GM12891 (cell line): Measurements from ENCODE around the gene FAM193A. TPM values are rescaled to one million over a fixed set of nuclear protein-coding genes. Genes with fewer than 3 reads are reported as not detected.

ENCODE experiments used
- DNase-seq: peaks from one replicate; pipeline ENCODE4 v3.0.0; 2011; ENCODE audit warnings: low spot score; ENCODE audit not compliant: insufficient read length
- FAIRE-seq: peaks from 2 replicates; lab custom pipeline; 2011; peaks lifted over from hg19 to GRCh38; lab: Jason Lieb, UNC
- PAX5 ChIP-seq: IDR thresholded peaks from 2 replicates; pipeline ENCODE4 v1.6.1; 2011; ENCODE audit warnings: low read length, moderate library complexity, mild to moderate bottlenecking; ENCODE audit not compliant: insufficient read depth, severe bottlenecking
- POLR2A ChIP-seq: IDR thresholded peaks from 2 replicates; pipeline ENCODE4 v1.6.1; 2011; ENCODE audit warnings: low read depth, low read length, control low read depth
- POLR2AphosphoS5 ChIP-seq: IDR thresholded peaks from 2 replicates; pipeline ENCODE4 v1.6.1; 2011; ENCODE audit warnings: low read depth, low read length, control low read depth
- POU2F2 ChIP-seq: IDR thresholded peaks from 2 replicates; pipeline ENCODE4 v1.6.1; 2011; ENCODE audit warnings: low read depth, mild to moderate bottlenecking, control low read depth, low read length, moderate library complexity
- SPI1 ChIP-seq: IDR thresholded peaks from 2 replicates; pipeline ENCODE4 v1.6.1; 2011; ENCODE audit warnings: low read depth, low read length, control low read depth
- TAF1 ChIP-seq: IDR thresholded peaks from 2 replicates; pipeline ENCODE4 v1.6.1; 2011; ENCODE audit warnings: low read depth, low read length, control low read depth
- polyA plus RNA-seq: library from polyadenylated mRNA; unstranded; fragments of >200 nt; gene quantifications from one replicate; pipeline ENCODE4 v1.2.1, GENCODE V29; 2012; ENCODE audit warnings: low read depth, missing spikeins, inconsistent platforms; ENCODE audit not compliant: missing spikeins

The FAM193A gene, protein sequence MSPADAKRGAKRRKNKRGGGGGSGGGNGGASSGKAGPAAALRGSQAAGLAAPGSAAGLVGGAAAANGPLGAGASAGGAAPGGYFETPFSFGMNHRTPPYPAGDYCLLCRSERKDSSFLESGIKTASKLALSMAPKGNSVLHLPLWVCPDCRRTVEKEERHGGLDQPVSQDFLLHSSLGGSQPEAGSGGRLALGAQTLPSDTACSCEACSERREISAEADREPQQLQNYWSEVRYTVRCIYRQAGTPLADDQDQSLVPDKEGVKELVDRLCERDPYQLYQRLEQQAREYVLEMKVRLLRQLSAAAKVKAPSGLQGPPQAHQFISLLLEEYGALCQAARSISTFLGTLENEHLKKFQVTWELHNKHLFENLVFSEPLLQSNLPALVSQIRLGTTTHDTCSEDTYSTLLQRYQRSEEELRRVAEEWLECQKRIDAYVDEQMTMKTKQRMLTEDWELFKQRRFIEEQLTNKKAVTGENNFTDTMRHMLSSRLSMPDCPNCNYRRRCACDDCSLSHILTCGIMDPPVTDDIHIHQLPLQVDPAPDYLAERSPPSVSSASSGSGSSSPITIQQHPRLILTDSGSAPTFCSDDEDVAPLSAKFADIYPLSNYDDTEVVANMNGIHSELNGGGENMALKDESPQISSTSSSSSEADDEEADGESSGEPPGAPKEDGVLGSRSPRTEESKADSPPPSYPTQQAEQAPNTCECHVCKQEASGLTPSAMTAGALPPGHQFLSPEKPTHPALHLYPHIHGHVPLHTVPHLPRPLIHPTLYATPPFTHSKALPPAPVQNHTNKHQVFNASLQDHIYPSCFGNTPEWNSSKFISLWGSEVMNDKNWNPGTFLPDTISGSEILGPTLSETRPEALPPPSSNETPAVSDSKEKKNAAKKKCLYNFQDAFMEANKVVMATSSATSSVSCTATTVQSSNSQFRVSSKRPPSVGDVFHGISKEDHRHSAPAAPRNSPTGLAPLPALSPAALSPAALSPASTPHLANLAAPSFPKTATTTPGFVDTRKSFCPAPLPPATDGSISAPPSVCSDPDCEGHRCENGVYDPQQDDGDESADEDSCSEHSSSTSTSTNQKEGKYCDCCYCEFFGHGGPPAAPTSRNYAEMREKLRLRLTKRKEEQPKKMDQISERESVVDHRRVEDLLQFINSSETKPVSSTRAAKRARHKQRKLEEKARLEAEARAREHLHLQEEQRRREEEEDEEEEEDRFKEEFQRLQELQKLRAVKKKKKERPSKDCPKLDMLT (N-terminal part only)
- 12.4 TPM for polyA plus RNA-seq

- DNase-seq: peak; percentile 89
- TF ChIP-seq TAF1: no peak
- no peak for TF ChIP-seq POU2F2
- TF ChIP-seq POLR2A: peak; percentile 38; the same call in 1 of the 2 replicates
- FAIRE-seq: peak; percentile 99
Measured at GRCh38 chr4:2536193-2537010, at the start of gene FAM193A. Gene FAM193A, plus strand, starts transcription at chr4:2536647. Its CDS starts 269 bp downstream, at chr4:2536916.

DNA sequence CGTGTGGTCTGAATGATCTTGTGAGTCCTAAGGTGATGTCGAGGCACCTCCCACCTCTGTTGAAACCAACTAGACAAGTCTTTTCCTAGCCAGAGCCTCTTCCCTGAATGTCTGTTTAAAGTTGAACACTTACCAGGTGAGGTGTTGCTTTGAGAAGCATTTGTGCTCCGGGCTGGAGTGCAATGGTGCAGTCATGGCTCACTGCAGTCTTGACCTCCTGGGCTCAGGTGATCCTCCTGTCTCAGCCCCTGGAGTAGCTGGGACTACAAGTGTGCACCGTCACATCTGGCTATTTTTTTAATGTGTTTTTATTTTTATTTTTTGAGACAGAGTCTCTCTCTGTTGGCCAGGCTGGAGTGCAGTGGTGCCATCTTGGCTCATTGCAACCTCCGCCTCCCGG is 49.5 kb upstream of the FAM193A start:
- TF ChIP-seq POU2F2 (no peak), POLR2A (no peak), POLR2AphosphoS5 (no peak), SPI1 (no peak), PAX5 (no peak), TAF1 (no peak)
- peak; percentile 13 for FAIRE-seq
- DNase-seq: no peak

DNA sequence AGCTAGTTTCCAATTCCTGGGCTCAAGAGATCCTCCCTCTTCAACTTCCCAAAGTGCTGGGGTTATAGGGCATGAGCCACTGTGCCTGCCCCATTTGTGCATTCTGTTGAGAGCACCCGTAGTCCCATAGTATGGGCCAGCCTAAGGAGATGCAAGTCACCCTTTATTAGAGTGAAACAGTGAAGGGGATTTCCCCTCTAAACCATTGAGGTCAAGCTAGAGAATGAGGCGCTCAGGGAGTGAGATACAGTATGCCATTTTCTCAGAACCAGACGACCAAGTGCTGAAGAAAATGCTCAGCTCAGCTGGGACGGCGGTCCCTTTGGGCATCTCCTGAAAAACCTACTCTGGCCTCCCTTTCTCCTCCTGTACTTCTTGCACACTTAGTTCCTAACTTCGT is 48.8 kb upstream of the FAM193A start:
- TF ChIP-seq TAF1: no peak
- no peak for TF ChIP-seq PAX5
- 0 out of 2 replicates have a peak, but pooled peaks have one; percentile 41 for TF ChIP-seq POU2F2
- TF ChIP-seq SPI1: no peak
- peak; percentile 86 for FAIRE-seq

DNA sequence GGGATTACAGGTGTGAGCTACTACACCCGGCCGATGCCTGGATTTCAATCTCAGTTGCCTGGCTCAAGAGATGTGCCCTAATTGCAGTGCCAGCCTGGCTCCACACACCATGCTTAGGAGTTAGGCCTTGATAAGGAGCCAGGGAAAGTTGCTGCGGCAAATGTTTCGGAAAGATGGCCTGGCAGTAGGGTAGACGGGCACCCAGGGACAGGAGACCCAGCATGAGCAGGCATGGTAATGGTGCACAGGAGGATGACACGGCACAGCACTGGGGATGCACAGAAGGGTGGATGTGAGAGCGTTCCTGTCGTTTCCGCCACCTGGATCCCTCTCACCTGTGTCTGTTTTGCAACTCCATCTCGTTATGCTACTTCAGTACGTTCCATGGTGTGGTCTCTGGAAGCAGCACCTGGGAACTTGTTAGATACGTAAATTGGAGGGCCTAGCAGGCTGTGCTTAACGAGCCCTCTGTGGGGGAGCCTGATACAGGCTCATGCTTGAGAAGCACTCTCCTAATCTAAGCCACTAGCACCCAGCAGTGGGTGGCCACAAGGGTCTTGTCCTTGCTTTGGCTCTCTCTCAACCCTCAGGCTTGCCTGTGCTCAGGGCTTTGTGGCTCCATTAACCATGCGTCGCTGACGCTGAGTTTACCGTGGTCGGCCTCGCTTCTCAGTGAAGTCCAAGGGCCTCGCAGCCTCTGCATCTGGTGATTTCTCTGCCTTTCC is 47.2 kb upstream of the FAM193A start:
- FAIRE-seq (no peak), DNase-seq (no peak)
- TF ChIP-seq POLR2A: no peak

More for the DNA sequence above, 48.8 kb upstream of the FAM193A start:
- peak; percentile 38 for DNase-seq

DNA sequence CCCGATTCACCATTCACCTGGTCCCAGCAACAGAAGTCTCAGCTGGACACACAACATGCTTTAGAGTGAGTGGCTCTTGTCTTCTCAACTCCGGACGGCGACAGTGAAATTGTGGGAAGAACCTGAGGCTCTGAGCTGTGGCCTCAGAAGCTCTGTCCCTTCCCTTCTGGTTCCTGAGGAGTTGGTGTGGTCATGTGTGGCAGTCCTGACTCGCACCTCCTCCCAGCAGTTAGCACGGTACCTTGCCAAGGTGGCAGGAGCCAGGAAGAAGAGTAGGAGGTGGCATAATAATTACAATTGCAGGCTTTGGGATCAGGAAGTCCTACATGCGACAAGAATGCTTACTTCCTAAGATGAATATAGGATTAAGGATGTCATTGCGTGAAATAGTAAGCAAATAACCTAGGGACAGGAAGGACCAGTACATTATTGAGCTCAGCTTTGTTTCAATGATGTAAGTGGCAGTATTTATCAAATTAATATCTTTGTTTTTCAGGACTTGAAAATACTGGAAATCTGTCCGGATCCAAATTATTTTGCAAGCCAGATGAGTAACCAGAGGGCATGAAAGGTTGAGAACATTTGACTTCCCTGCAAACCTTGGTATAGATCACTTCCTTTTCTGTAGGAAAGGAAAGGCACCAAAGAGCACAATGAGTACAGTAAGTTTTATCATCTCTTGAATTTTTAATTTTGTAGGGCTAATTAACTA is 46.5 kb upstream of the FAM193A start:
- FAIRE-seq (no peak), DNase-seq (no peak)
- no peak for TF ChIP-seq SPI1
- TF ChIP-seq POLR2AphosphoS5: no peak
- TF ChIP-seq POLR2A: no peak
- no peak for TF ChIP-seq PAX5
- TF ChIP-seq POU2F2: no peak
- TF ChIP-seq TAF1: no peak

- TF ChIP-seq SPI1: no peak
- no peak for TF ChIP-seq POLR2AphosphoS5
- TF ChIP-seq POU2F2: no peak
- no peak for TF ChIP-seq TAF1
- no peak for TF ChIP-seq POLR2A
- no peak for TF ChIP-seq PAX5
- no peak for DNase-seq
- no peak for FAIRE-seq
Measured at GRCh38 chr4:2492970-2493369, 43.5 kb upstream of the FAM193A start.

DNA sequence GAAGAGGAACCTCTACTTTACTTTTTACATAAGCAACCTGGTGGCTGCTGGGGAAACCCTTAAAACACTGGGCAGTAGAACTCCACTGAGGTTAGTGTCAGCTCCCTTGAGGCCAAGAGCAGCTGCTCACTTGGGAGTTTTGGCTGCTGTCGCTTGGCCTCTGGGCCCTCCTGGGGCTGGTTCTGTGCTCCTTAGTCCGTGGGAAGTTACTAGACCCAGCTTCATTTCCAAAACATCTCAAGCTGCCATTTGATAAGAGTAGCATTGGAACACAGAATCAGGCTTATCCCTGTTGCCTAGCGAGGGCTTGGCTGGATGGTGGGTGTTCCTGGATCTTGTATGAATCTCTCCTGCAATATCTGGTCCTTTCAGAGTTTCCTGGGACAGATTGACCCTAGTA is 41.5 kb upstream of the FAM193A start:
- TF ChIP-seq PAX5 (no peak), POLR2A (no peak), POU2F2 (no peak), SPI1 (no peak), TAF1 (no peak), POLR2AphosphoS5 (no peak)
- FAIRE-seq (no peak), DNase-seq (no peak)
